GM12891 (cell line): ENCODE measurements around the gene KCTD2.

ENCODE experiments used
- POLR2A ChIP-seq: IDR thresholded peaks from 2 replicates; pipeline ENCODE4 v1.6.1; 2011; ENCODE audit warnings: low read depth, low read length, control low read depth
- SPI1 ChIP-seq: IDR thresholded peaks from 2 replicates; pipeline ENCODE4 v1.6.1; 2011; ENCODE audit warnings: low read depth, low read length, control low read depth
- TAF1 ChIP-seq: IDR thresholded peaks from 2 replicates; pipeline ENCODE4 v1.6.1; 2011; ENCODE audit warnings: low read depth, low read length, control low read depth

GRCh38 chr17:74999523-74999922, 47.5 kb upstream of the KCTD2 start:
- no peak for TF ChIP-seq POLR2A
- no peak for TF ChIP-seq TAF1
- no peak for TF ChIP-seq SPI1
